HUES64 (cell line): Measurements from ENCODE around the gene MAGI3.

Experiments used
- H3K27ac ChIP-seq: 2 replicates; pipeline ENCODE4 v1.7.0; 2013; ENCODE audit warnings: low read depth, low read length, inconsistent platforms
- H3K27me3 ChIP-seq: 2 replicates; pipeline ENCODE4 v1.6.1; 2013; ENCODE audit warnings: mild to moderate bottlenecking, low read length; ENCODE audit not compliant: insufficient read depth
- H3K36me3 ChIP-seq: 2 replicates; pipeline ENCODE4 v1.6.1; 2013; ENCODE audit warnings: mild to moderate bottlenecking, low read length; ENCODE audit not compliant: insufficient read depth
- H3K4me1 ChIP-seq: 2 replicates; pipeline ENCODE4 v1.6.1; 2013; ENCODE audit warnings: mild to moderate bottlenecking, low read length, moderate library complexity; ENCODE audit not compliant: insufficient read depth
- H3K4me3 ChIP-seq: 2 replicates; pipeline ENCODE4 v1.5.1; 2013; ENCODE audit warnings: mild to moderate bottlenecking, low read length, moderate library complexity
- H3K9ac ChIP-seq: 2 replicates; pipeline ENCODE4 v1.6.1; 2013; ENCODE audit warnings: mild to moderate bottlenecking, low read depth, low read length
- H3K9me3 ChIP-seq: 2 replicates; pipeline ENCODE4 v1.6.1; 2013; ENCODE audit warnings: low read depth, low read length; ENCODE audit not compliant: insufficient read depth
- WGBS: fragments of 150-250, 120-280 bp; methylation state at CpG from one replicate; pipeline ENCODE4 v1.1.7; 2013; ENCODE audit warnings: missing lambda C conversion rate; 5-methylcytosine and 5-hydroxymethylcytosine counted together

Gene MAGI3

DNA sequence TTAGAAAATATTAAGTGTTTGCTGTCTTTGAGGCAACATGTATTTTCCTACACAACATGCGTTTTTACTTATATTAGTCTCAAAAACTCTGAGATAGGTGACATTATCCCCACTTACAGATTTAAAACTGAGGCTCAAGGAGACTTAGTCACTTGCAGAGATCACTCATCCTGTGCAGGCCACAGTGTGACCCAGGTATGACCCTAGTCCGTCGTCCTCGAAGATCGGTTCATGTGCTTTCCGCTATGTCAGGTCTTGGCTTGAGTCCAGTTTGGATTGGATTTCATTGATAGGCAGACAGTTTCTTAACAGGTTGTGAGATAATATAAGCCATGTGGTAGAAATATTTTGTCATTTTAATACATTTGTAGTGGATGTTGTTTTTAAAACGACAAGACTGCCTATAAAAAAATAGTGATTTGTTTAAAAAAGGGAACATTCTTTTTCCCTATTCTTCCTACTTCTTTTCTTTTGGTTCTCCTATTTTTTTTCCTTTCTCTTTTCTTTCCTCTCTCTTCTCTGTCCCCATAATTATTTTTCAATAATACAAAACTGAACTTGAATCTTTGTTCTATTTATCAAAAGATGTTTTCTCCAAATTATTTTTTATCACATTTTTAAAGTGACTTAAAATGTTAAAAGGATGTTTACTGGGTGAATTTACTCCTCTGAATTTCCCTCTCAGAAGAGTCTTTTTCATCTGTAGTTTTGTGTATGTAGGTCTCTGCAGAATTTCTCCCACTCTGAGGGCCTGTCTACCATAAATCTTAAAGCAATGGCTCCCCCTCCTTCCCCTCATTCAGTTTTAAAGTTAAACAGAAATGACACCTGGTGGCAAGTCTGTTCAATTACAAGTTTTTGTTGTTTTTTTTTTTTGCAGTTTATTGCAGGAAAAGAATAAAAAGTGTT is 287.2 kb downstream of the MAGI3 start:
- Histone ChIP-seq H3K4me1 (peaks cover 17% of the 10 kb centered on the region), H3K9ac (no peak overlapping the region), H3K27ac (no peak overlapping the region), H3K4me3 (no peak overlapping the region), H3K27me3 (no peaks in the 10 kb centered on the region), H3K36me3 (no peaks in the 10 kb centered on the region), H3K9me3 (no peaks in the 10 kb centered on the region)
- WGBS, result 93% methylated on average over 6 of the region's 7 CpGs

DNA sequence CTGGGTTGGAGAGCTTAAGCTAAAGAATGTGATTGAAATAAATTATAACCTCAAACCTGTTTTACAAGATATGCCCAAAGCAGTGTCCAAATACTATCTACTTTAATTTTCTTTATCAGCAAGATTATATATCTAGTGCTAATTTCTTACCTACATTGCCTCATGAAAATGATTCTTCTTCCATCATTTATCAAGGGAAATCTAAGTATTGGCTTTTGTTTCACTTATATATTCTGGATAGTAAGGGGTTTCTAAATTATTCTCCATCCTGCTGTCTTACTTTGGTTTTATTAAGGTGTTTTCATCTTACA is 287.8 kb downstream of the MAGI3 start:
- no peak overlapping the region for H3K27ac ChIP-seq
- no peaks in the 10 kb centered on the region for H3K27me3 ChIP-seq
- no peaks in the 10 kb centered on the region for H3K9me3 ChIP-seq
- H3K4me1 ChIP-seq, result peaks cover 17% of the 10 kb centered on the region
- no peak overlapping the region for H3K9ac ChIP-seq
- H3K36me3 ChIP-seq, result peaks cover 3% of the 10 kb centered on the region; the same call in 1 of the 2 replicates
- H3K4me3 ChIP-seq, result no peak overlapping the region

GRCh38 chr1:113681596-113682337 is 291.5 kb downstream of the MAGI3 start:
- Histone ChIP-seq H3K4me3 (no peak overlapping the region), H3K27ac (peak overlapping the region; percentile 72), H3K4me1 (peaks cover 17% of the 10 kb centered on the region), H3K9me3 (no peaks in the 10 kb centered on the region), H3K36me3 (peaks cover 12% of the 10 kb centered on the region; the same call in 1 of the 2 replicates), H3K9ac (no peak overlapping the region), H3K27me3 (no peaks in the 10 kb centered on the region)
- WGBS, result 85% methylated on average over 7 of the region's 7 CpGs

- H3K4me1 ChIP-seq, result peaks cover 17% of the 10 kb centered on the region
- no peaks in the 10 kb centered on the region for H3K9me3 ChIP-seq
- no peak overlapping the region for H3K4me3 ChIP-seq
- no peak overlapping the region for H3K9ac ChIP-seq
- no peak overlapping the region for H3K27ac ChIP-seq
- H3K36me3 ChIP-seq, result peaks cover 12% of the 10 kb centered on the region; the same call in 1 of the 2 replicates
- 95% methylated on average over 8 of the region's 8 CpGs for WGBS
- no peaks in the 10 kb centered on the region for H3K27me3 ChIP-seq
These were observed 293.3 kb downstream of the MAGI3 start for GRCh38 chr1:113683384-113684152.

- no peak overlapping the region for H3K27ac ChIP-seq
- H3K9me3 ChIP-seq, result no peaks in the 10 kb centered on the region
- no peak overlapping the region for H3K4me3 ChIP-seq
- H3K9ac ChIP-seq, result no peak overlapping the region
- peaks cover 14% of the 10 kb centered on the region; the same call in 1 of the 2 replicates for H3K36me3 ChIP-seq
- peaks cover 17% of the 10 kb centered on the region for H3K4me1 ChIP-seq
- H3K27me3 ChIP-seq, result no peaks in the 10 kb centered on the region
- WGBS, result 89% methylated on average over 5 of the region's 6 CpGs
These were observed 293.8 kb downstream of the MAGI3 start for GRCh38 chr1:113684153-113684541.

DNA sequence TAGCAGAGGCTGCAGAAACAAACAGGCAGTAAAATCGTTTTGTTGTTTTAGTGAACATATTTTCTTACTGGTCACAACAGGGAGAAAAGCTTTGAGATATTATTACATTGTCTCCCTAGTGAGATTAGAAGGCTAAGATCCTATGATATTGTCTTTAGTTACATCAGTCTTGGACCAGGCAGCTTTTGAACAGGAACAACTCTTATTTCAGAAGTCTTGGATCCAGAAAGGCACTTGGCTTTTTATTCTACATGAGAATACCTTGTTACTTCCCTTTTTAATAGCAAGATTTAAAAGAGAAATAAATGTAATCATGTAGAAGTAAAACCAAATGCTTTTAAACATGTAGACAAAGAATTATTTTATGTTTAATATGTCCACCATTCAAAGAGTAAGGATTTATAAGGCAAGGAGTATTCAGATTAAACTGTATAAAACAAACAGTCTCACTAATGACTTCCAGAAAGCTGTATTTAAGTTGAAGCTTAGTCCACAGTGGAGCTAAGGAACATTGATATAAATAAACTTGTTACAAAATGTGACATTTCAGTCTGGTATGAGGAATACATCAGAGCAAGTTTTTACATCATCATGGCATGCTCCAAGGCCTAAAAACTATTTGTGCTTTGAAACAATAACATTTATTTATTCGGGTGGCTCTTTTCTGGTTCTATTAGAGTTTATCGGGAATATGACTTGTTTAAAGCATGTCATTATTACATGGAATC is 296.7 kb downstream of the MAGI3 start:
- H3K9ac ChIP-seq, result no peak overlapping the region
- H3K4me3 ChIP-seq, result no peak overlapping the region
- H3K27me3 ChIP-seq, result no peaks in the 10 kb centered on the region
- peaks cover 4% of the 10 kb centered on the region for H3K4me1 ChIP-seq
- H3K9me3 ChIP-seq, result peaks cover 10% of the 10 kb centered on the region; the same call in 1 of the 2 replicates
- no peak overlapping the region for H3K27ac ChIP-seq
- peaks cover 28% of the 10 kb centered on the region for H3K36me3 ChIP-seq
- 88% methylated on average over 2 of the region's 3 CpGs for WGBS

GRCh38 chr1:113691184-113691583 is 300.9 kb downstream of the MAGI3 start:
- 88% methylated on average over 2 of the region's 2 CpGs for WGBS
- peaks cover 27% of the 10 kb centered on the region; the same call in 1 of the 2 replicates for H3K9me3 ChIP-seq
- peaks cover 45% of the 10 kb centered on the region for H3K36me3 ChIP-seq
- no peak overlapping the region for H3K9ac ChIP-seq
- H3K4me3 ChIP-seq, result no peak overlapping the region
- H3K27ac ChIP-seq, result no peak overlapping the region
- no peaks in the 10 kb centered on the region for H3K4me1 ChIP-seq
- H3K27me3 ChIP-seq, result no peaks in the 10 kb centered on the region

GRCh38 chr1:113692342-113692741 is 302.0 kb downstream of the MAGI3 start:
- 100% methylated on average over 1 of the region's 2 CpGs for WGBS
- peaks cover 53% of the 10 kb centered on the region for H3K36me3 ChIP-seq
- no peaks in the 10 kb centered on the region for H3K27me3 ChIP-seq
- no peak overlapping the region for H3K9ac ChIP-seq
- H3K27ac ChIP-seq, result no peak overlapping the region
- peaks cover 30% of the 10 kb centered on the region; the same call in 1 of the 2 replicates for H3K9me3 ChIP-seq
- H3K4me1 ChIP-seq, result no peaks in the 10 kb centered on the region
- H3K4me3 ChIP-seq, result no peak overlapping the region

DNA sequence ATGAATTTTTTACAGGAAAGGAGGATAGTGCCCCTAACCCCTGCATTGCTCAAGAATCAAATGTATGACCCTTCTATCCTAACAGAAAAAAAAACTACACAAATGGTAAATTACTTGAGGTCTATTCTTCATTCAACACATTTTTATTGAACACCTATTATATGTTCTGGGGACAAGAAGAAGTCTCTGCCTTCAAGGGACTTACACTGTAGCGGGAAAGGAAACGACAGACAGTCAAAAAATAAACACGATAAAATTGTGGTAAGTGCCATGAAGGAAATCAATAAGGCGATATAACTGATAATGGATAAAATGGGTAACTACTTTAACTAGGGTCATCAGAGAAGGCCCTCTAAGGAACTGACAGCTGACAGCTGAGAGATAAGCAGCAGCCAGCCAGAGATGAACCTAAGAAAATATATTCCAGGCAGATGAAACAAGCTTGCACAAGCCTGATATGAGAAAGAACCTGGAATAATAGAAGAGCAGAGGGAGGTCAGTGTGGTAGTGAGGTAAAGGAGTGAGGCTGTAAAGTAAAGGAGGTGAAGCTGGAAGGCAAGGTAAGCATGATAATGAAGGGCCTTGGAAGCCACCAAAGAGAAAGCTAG is 302.6 kb downstream of the MAGI3 start:
- Histone ChIP-seq H3K4me1 (no peaks in the 10 kb centered on the region), H3K9ac (no peak overlapping the region), H3K27ac (no peak overlapping the region), H3K9me3 (peaks cover 30% of the 10 kb centered on the region; the same call in 1 of the 2 replicates), H3K36me3 (peaks cover 59% of the 10 kb centered on the region), H3K27me3 (no peaks in the 10 kb centered on the region), H3K4me3 (no peak overlapping the region)
- 98% methylated on average over 4 of the region's 4 CpGs for WGBS

- H3K9me3 ChIP-seq, result peaks cover 23% of the 10 kb centered on the region; the same call in 1 of the 2 replicates
- H3K4me1 ChIP-seq, result no peaks in the 10 kb centered on the region
- H3K27me3 ChIP-seq, result no peaks in the 10 kb centered on the region
- H3K27ac ChIP-seq, result no peak overlapping the region
- peaks cover 66% of the 10 kb centered on the region for H3K36me3 ChIP-seq
- H3K9ac ChIP-seq, result no peak overlapping the region
- H3K4me3 ChIP-seq, result no peak overlapping the region
These were observed 304.6 kb downstream of the MAGI3 start for GRCh38 chr1:113694910-113695309.
